ENCODE results near the gene MAD2L1.

Gene MAD2L1

DNA sequence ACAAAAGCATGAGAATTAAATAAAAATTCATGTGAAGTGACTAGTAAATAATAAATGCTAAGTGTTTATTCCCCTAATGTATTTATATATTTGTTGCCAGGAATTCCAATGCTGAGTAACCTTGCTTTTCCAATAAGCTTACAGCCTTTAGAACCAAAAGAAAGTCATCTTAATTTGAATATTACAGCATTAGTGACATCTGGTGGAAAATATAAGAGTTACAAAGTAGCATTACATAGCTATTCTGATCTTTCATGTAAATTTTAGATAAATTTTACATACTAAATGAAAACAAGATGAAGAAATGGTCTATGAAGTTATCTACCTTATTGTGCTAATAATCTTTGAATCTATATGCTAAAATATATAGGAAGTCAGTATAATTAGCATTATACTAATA is 10.4 kb downstream of the MAD2L1 start:
- DNase-seq: no peak

DNA sequence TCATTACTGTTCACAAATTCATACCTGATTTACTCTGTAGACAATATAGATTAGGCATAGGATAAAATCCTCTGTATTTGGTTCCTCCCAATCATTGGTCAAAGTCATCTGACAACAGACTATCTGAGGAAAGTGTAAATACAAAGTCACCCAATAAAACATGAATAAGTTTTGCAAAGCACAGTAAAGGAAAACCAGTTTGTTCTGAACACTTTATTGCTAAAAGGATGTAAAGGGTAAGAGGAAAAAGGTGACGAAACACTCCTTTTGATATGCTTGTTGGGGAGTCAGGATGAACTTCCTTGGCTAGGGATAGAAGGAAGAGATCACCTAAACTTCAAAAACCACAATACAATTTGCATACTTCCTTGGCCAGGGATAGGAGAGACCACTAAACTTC is 10.9 kb downstream of the MAD2L1 start:
- DNase-seq: no peak

DNA sequence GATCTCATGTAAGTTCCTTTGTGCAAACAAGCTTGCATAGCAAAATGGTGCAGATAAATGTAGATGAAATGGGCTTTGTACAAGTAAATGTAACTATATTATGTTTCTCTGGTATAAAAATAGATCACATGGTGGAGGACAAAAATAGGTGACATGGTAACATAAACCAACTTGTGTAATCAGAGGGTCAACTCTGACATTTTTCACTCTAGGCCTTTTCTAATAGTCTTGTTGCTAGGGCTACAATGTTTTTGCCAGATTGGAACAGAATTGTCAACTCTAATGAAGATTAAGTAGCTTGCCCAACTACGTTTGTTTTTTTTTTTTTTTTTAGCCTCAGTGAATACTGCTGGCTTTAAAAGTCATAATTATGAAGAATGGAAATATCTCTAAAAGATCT is 11.5 kb downstream of the MAD2L1 start:
- DNase-seq: no peak

DNA sequence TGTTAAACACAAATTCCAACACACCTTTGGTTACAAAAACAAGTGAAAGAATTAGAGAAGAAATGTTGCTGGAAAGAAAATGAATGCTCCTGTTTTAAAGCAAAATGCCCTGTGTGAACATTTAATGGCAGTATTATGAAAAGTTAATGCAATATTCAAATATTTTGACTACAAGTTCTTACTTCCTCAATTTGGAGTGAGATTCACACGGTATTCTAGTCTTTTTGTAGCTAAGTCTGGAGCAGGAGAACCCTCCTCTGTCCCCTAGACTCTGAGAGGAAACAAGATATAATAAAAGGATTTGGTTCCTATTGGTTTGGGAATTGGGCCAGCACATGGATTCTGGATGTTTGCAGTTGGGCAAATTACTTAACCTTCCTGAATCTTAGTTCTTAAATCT is 12.7 kb downstream of the MAD2L1 start:
- DNase-seq: no peak

DNA sequence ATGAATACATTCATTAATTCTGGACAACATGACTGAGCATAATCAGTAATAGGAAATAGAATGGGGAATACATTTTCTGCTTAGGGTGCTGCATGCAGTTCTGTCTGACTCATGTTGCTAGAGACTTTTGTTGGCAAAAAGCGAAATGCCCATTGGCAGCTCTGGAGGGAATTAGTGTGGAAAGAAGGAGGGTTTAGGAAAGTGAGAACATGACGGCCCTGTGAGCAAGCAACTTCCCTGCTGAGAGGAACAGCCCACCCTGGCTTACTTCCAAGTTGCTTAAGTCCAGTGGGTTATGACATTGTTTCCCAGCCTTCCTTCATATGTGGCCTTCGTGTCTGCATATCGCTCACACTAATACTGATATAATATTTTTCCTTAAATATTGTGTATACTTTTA is 13.8 kb downstream of the MAD2L1 start:
- no peak for DNase-seq

DNA sequence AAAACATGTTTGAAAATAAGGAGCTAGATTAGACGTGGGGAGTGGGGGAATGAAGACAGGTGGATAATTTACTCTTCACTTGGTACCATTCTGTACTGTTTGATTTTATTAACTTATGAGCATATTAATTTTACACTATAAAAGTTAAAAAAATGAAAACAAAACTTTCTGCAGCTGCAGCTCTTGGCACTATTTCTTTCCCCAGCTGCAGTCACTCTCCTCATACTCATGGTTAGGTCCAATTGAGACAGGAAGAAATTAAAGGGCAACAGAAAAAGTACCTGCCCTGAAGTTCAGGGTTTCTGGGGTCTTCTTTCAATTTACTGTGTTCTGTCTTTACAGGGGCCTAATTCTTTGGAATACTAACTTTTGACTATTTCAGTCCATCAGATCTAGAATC is 15.4 kb downstream of the MAD2L1 start:
- DNase-seq: no peak

DNA sequence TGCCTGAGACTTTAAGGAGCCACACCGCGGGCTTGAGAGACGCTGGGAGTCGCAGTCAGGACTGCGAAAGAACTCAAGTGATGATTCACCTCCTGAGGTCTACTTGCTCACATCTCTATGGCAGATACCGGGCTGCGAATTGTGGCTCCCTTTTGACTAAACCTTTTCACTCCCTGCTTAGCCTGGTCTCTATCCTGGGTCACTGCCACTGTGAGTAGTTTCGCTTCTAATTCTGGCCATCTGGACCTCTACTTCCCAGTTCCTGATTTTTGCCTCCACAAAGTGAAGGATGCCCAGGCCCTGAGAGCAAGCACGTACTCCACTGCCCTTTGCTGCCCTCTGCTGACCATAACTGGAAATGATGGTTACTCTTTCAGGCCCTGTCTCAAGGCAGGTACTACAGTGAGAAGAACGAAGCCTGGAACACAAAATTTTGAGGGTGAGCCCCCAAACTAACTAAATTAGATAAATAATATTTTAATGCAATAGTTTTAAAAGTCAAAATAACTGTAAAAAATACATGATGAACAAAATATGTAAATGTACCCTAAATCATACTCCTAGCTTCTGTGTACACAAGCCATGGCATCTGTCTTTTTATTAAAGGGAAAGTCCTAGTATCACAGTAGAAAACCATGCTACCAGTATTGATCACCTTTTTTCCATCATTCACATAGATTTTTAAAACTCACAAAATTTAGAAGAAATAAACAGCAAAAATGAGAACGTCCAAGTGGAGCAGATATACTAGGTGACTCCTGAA is 16.7 kb downstream of the MAD2L1 start:
- peak; percentile 74 for DNase-seq

DNA sequence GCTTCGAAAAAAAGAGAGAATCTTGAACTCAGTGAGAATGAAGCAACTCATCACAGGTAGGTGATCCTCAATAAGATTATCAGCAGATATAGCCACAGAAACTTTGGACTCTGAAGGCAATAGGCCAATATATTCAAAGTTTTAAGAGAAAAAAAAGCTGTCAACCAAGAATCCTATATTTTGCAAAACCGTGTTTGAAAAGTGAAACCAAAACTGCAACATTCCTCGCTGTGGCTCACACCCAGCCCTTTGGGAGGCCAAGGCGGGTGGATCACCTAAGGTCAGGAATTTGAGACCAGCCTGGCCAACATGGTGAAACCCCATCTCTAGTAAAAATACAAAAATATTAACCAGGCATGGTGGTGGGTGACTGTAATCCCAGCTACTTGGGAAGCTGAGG is 22.8 kb downstream of the MAD2L1 start:
- no peak for DNase-seq

DNA sequence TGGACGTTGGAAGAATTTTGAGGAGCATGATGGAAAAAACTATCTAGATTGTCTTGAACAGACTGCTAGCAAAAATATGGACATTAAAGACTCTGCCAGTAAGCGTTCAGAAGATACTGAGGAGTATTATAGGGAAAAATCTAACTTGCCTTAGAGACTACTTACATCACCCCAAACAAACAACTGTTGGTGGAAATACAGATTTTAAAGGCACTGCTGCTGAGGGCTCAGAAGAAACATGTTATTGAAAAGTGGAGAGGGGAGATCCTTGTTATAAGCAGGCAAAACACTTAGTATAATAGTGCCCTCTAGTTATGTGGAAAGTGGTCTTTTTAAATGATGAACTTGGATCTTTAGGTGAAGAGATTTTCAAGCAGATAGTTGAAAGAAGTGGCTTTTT is 29.2 kb downstream of the MAD2L1 start:
- DNase-seq: no peak

DNA sequence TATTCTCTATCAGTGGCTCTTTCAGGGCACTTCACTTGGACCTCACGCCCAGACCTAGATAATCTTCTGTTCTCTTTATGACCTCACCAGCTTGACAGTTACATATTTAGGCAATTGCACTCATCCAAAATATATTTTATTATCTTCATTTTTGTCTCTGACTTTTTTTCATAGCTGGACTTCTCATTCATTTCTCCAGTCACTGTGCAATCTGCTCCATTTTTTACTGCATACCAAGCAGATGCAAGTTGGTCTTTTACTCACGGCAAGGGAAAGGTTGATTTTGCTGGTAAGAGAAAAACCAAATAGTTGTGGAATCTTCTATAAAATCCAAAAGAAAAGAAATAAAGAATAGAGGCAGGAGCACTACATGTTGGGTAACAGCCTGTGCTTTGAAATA is 31.7 kb downstream of the MAD2L1 start:
- DNase-seq: no peak

DNA sequence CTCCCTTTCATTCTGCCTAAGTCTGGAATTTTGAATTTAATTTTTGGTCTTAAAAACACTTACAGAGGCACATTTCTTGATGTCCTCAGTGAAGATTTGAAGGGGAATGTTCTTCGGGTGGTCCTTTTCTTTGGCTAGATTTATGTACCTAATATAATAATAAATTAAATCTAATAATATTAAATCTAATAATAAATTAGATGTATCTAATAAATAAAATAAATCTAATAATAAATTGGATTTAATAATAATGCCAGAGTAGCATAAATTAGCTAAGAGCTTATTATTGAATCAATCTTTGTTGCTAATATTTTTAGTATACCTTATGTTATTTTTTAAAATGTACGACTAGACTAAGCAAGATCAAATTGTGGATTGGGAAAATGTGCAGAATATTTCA is 39.8 kb downstream of the MAD2L1 start:
- DNase-seq: no peak

DNA sequence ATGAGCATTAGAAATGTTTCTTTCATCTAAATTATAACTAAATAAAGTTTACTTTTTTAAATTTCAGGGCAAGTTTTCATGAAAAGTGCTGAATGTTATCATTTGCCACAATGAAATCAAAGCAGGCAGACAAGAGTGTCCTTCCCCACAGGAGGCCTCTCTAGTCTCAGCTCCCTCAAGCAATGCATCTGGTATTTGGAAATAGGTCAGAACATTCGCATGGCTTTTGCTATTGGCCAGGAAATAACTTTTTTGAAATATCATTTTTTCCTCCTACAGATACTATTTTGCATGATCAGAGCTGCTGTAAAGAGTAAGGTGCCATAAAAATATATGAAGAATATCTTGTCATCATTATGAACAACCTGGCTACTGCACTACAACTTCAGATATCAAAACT is 41.1 kb downstream of the MAD2L1 start:
- no peak for DNase-seq

DNA sequence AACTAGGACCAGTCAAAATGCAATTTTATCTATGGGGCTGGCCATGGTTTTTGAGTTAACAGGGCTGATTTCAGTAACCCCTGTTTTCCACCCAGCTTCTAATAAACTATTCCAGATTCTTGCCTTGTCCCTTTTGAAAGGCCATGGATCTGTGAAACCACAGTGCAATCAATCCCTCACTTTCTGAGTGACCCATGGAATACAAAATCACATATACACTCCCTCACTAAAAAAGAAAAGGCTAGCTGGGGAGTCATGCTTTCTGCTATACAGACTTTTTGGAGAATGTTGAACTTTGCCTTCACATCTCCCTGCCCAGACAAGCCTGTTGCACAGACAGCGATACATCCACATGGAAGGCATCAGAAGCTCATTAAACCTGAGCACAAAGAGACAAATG is 47.9 kb downstream of the MAD2L1 start:
- DNase-seq: no peak

DNA sequence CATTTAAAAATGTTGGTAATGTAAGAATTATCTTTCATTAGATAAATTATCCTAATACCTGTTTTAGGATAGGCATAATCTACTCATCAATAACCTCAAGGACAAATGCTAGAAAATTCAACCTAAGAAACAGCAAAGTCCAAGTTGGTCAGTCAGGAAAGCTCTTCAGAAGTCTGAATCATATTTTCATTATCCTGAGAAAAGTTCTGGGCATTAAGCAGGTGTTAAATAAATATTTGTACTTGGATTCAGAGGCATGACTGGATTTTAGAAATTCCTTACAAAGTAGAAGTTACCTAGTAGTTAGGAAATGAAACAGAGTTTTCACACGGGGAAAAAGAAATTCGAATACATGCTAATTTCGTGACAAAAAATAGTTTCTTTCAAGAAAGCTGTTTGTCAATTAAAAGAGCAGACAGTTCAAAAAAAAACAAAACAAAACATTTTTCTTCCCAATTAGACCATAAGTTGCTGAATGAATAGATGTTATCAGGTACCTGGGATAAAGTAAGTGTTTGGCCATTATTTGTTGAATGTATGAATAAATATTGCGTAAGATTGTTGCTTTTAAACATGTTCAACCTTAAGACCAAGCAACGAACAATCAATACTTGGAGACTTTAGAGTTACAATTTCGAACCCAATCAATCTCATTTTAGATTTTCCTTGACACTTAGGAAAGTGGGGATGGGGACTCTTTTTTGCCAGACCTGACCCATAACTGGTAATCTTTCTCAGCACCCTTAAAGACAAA is 48.5 kb downstream of the MAD2L1 start:
- no peak for DNase-seq

DNA sequence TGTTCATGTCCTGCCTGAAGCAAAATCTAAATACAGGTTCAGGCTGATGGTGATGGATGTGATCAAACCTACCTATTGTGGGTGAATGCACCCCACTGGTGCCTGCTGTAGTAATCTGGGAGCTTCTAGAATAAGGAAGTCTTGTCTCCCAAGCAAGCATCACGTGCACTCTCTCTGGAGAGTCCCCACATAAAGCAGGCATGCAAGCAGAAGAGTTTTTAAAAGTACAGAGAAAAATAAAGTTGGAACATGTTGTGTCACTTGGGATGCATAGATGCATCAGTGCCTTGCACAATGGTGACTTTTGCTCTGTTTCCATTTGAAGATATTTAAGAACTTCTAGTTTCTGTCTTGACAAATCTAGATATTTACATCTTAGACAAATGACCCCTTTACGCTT is 54.9 kb downstream of the MAD2L1 start:
- no peak for DNase-seq

DNA sequence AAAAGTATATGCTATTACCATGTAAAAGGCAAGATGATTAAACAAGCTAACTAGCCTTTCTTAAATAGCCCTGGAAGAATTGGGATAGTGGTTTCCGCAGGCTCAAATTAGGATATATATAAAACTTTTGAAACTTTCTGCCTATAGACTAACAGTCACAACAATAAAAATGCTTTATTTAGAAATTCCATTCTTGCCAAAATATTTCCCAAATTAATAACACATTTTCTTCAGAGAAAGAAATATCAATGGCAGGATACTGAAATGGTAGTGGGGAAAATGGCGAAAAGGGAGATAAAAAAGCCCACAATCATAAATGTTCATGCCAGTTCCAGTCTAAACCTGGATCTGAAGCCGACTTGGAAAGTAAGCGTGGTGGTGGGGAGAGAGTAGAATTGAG is 56.0 kb downstream of the MAD2L1 start:
- no peak for DNase-seq

DNA sequence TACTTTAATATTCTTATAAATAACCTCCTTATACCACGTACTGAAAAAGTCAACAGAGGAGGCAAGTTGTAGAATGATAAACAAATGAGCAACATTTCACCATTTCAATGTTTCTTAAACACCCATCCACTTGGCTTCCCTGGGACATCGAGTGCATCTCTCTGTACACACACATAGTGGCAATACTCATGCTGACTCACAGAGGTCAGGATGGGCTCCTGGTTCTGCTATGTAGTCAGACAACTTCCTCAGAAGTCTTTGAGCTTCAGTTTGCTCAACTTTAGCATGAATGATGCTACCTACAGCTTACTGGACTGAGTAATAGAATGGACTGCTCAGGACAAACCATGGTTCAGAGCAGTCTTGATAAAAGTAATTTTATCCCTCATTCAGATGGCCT is 56.9 kb downstream of the MAD2L1 start:
- DNase-seq: no peak

DNA sequence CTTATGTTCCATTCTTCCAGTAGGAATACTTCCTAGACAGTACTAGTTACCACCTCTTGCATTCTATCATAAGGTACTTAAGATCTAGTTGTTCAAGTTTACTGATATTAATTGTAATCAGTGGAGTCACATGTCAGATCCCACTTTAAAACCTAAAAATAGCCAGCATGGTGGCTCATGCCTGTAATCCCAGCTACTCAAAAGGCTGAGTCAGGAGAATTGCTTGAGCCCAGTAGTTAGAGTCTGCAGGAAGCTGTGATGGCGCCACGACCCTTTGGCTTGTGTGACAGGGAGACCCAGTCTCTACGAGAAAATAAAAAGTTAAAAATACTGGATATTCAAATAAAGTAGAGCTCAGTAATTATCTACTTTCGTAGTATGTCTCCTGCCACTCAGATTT is 57.7 kb downstream of the MAD2L1 start:
- DNase-seq: no peak

DNA sequence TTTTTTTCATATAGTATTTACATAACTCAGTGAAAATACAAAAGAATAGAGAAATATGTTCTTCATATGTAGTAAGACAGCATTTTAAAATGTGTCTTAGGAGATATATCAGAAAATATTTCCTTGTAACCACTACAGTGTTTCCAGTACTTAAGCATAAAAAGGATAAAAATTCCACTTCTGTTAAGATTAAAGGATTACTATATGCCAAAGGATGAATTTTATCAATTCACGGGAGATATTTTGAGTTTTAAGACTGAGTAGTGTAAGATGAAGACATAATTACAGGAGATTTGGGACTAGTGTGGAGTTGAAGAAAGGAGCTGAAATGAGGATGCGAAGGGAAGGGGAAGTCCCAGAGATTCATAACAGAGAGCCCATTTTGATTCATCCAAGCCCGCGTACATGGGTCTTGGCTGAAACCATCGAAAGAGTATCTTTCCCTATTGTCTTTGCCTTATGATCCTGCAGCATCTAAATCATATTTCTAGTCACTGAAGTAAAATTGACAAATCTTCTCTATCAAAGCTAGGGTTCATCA is 58.7 kb downstream of the MAD2L1 start:
- no peak for DNase-seq

DNA sequence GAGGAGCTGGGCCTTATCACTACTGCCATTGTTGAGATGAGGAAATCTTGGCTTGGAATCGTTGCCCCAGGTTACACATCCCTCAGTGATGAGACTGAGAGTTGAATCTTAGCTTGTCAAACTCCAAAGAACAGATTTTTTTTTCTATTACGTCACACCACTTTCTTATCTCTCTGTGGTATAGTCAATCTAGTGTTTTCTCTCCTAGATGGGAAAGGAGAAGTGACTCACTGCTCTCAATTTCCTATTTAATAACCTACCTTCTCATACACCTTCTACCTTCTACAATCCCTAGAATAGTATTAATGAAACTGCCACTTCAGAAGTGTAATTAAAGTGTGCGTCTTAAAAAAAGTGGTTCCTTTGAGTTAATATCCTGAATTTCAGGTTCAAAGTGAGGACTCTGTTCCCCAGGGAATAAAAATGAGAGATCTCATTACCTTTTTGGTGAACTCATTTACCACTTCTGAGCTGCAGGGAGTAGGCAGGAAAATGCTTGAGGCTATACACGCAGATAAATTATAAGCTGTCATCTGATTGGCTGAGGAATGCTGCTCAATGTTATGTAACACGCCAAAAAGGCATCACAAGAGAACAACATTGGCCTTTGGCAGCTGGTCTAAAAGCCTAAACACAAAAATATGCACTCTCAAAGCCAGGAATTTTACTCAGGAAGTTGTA is 59.3 kb downstream of the MAD2L1 start:
- DNase-seq: no peak
